Measurements from ENCODE around the gene NCR2.
"Not testable (repeated sequence)": the region's sequence is repeated elsewhere in the genome, so short reads cannot be mapped to it uniquely, and the experiment has no call there.

Gene NCR2

GRCh38 chr6:41335296-41335695 is at the start of gene NCR2:
Gene NCR2, plus strand, starts transcription at chr6:41335608. Its CDS starts 269 bp downstream, at chr6:41335877.
- DNase-seq: no peak

GRCh38 chr6:41286544-41287346 is 48.7 kb upstream of the NCR2 start, which contains the start of gene TREM1:
Gene TREM1, minus strand, starts transcription at chr6:41286682. Its CDS starts 27 bp downstream, at chr6:41286655.
- peak; percentile 86 for DNase-seq

- DNase-seq: peak; percentile 28
Measured at GRCh38 chr6:41288030-41288753, 47.2 kb upstream of the NCR2 start.

GRCh38 chr6:41288754-41289129 is 46.7 kb upstream of the NCR2 start:
- DNase-seq: no peak

GRCh38 chr6:41289815-41290214 is 45.6 kb upstream of the NCR2 start:
- no peak for DNase-seq

- DNase-seq: no peak
Measured at GRCh38 chr6:41291717-41292116, 43.7 kb upstream of the NCR2 start.

GRCh38 chr6:41294214-41294872 is 41.1 kb upstream of the NCR2 start:
- no peak for DNase-seq

- not testable (repeated sequence) for DNase-seq
Measured at GRCh38 chr6:41297248-41297647, 38.2 kb upstream of the NCR2 start.

GRCh38 chr6:41298785-41299502 is 36.5 kb upstream of the NCR2 start:
- no peak for DNase-seq

GRCh38 chr6:41302638-41303037 is 32.8 kb upstream of the NCR2 start:
- DNase-seq: no peak

GRCh38 chr6:41306187-41306854 is 29.1 kb upstream of the NCR2 start:
- no peak for DNase-seq

- no peak for DNase-seq
Measured at GRCh38 chr6:41315203-41315602, 20.2 kb upstream of the NCR2 start.

GRCh38 chr6:41315943-41316620 is 19.3 kb upstream of the NCR2 start:
- no peak for DNase-seq

GRCh38 chr6:41318261-41318653 is 17.2 kb upstream of the NCR2 start:
- no peak for DNase-seq

GRCh38 chr6:41318654-41319565 is 16.5 kb upstream of the NCR2 start:
- peak; percentile 73 for DNase-seq

- no peak for DNase-seq
Measured at GRCh38 chr6:41321183-41321582, 14.2 kb upstream of the NCR2 start.

- no peak for DNase-seq
Measured at GRCh38 chr6:41325446-41326066, 9.9 kb upstream of the NCR2 start.

- no peak for DNase-seq
Measured at GRCh38 chr6:41326092-41326491, 9.3 kb upstream of the NCR2 start.

- DNase-seq: no peak
Measured at GRCh38 chr6:41327177-41327576, 8.2 kb upstream of the NCR2 start.
